NCI-H1105 (cell line): Measurements from ENCODE around the gene PEX10.
A peak's percentile ranks its signal among the peaks of the same experiment; 100 is the strongest.

Experiments
- DNase-seq: peaks from one replicate; lab custom pipeline; 2025; lab: John Stamatoyannopoulos, UW

PEX10 gene

GRCh38 chr1:2425892-2426291, 13.5 kb upstream of the PEX10 start:
- DNase-seq, result no peak

GRCh38 chr1:2422523-2422922, 10.2 kb upstream of the PEX10 start:
- DNase-seq, result no peak

- no peak for DNase-seq
These were observed 7.1 kb upstream of the PEX10 start for GRCh38 chr1:2419416-2419815.

- DNase-seq, result no peak
These were observed 6.5 kb upstream of the PEX10 start for GRCh38 chr1:2418791-2419320.

- no peak for DNase-seq
These were observed 5.5 kb upstream of the PEX10 start for GRCh38 chr1:2417833-2418225.

GRCh38 chr1:2417083-2417832, 4.9 kb upstream of the PEX10 start:
- no peak for DNase-seq

- DNase-seq, result no peak
These were observed 4.0 kb upstream of the PEX10 start for GRCh38 chr1:2416403-2416802.

GRCh38 chr1:2415801-2416208, 3.4 kb upstream of the PEX10 start:
- no peak for DNase-seq

GRCh38 chr1:2415337-2415736, 3.0 kb upstream of the PEX10 start:
- no peak for DNase-seq

GRCh38 chr1:2414297-2414958, 2.1 kb upstream of the PEX10 start:
- DNase-seq, result peak; percentile 52

- no peak for DNase-seq
These were observed 1.3 kb upstream of the PEX10 start for GRCh38 chr1:2413495-2414296.

- peak; percentile 19 for DNase-seq
These were observed 570 bp upstream of the PEX10 start for GRCh38 chr1:2412773-2413494.

GRCh38 chr1:2411801-2412394, 466 bp downstream of the PEX10 start:
- DNase-seq, result no peak

GRCh38 chr1:2409745-2410144, 2.6 kb downstream of the PEX10 start:
- no peak for DNase-seq

- no peak for DNase-seq
These were observed 3.5 kb downstream of the PEX10 start for GRCh38 chr1:2408859-2409276.

- DNase-seq, result no peak
These were observed 3.9 kb downstream of the PEX10 start for GRCh38 chr1:2408456-2408855.

- DNase-seq, result no peak
These were observed 4.4 kb downstream of the PEX10 start for GRCh38 chr1:2407991-2408275.

- no peak for DNase-seq
These were observed 5.0 kb downstream of the PEX10 start for GRCh38 chr1:2407166-2407990.

- DNase-seq, result no peak
These were observed 5.8 kb downstream of the PEX10 start for GRCh38 chr1:2406451-2407041.

GRCh38 chr1:2405588-2406295, 6.6 kb downstream of the PEX10 start:
- DNase-seq, result no peak
